Measurements from ENCODE around the gene CRHR1. TPM values are rescaled to one million over a fixed set of nuclear protein-coding genes. Genes with fewer than 3 reads are reported as not detected.

The CRHR1 gene
- total RNA-seq, 1 donor from 2014 or later = not detected

- no peaks in the 10 kb centered on the region for H3K36me3 Mint-ChIP-seq (ENCODE audit: low read depth, unreplicated experiment)
- H3K27ac Mint-ChIP-seq (ENCODE audit: unreplicated experiment) = no peak overlapping the region
- TF ChIP-seq, protein P1, sequence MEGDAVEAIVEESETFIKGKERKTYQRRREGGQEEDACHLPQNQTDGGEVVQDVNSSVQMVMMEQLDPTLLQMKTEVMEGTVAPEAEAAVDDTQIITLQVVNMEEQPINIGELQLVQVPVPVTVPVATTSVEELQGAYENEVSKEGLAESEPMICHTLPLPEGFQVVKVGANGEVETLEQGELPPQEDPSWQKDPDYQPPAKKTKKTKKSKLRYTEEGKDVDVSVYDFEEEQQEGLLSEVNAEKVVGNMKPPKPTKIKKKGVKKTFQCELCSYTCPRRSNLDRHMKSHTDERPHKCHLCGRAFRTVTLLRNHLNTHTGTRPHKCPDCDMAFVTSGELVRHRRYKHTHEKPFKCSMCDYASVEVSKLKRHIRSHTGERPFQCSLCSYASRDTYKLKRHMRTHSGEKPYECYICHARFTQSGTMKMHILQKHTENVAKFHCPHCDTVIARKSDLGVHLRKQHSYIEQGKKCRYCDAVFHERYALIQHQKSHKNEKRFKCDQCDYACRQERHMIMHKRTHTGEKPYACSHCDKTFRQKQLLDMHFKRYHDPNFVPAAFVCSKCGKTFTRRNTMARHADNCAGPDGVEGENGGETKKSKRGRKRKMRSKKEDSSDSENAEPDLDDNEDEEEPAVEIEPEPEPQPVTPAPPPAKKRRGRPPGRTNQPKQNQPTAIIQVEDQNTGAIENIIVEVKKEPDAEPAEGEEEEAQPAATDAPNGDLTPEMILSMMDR (IDR thresholded peaks at IDR 0.05; ENCODE audit: unreplicated experiment) = no peak
- no peaks in the 10 kb centered on the region for H3K9me3 Mint-ChIP-seq (ENCODE audit: unreplicated experiment)
- H3K4me1 Mint-ChIP-seq (ENCODE audit: unreplicated experiment) = no peaks in the 10 kb centered on the region
- no peak for DNase-seq (ENCODE audit: low spot score)
- H3K4me3 Mint-ChIP-seq (ENCODE audit: unreplicated experiment) = no peak overlapping the region
- no peaks in the 10 kb centered on the region for H3K27me3 Mint-ChIP-seq (ENCODE audit: unreplicated experiment)
Measured at GRCh38 chr17:45753645-45754225, 30.4 kb upstream of the CRHR1 start.

GRCh38 chr17:45755050-45755449 is 29.1 kb upstream of the CRHR1 start:
- no peak overlapping the region for H3K4me3 Mint-ChIP-seq (ENCODE audit: unreplicated experiment)
- no peaks in the 10 kb centered on the region for H3K36me3 Mint-ChIP-seq (ENCODE audit: low read depth, unreplicated experiment)
- TF ChIP-seq, protein P1 (IDR thresholded peaks at IDR 0.05; ENCODE audit: unreplicated experiment) = no peak
- DNase-seq (ENCODE audit: low spot score) = no peak
- no peaks in the 10 kb centered on the region for H3K9me3 Mint-ChIP-seq (ENCODE audit: unreplicated experiment)
- no peaks in the 10 kb centered on the region for H3K4me1 Mint-ChIP-seq (ENCODE audit: unreplicated experiment)
- H3K27me3 Mint-ChIP-seq (ENCODE audit: unreplicated experiment) = no peaks in the 10 kb centered on the region
- no peak overlapping the region for H3K27ac Mint-ChIP-seq (ENCODE audit: unreplicated experiment)

DNA sequence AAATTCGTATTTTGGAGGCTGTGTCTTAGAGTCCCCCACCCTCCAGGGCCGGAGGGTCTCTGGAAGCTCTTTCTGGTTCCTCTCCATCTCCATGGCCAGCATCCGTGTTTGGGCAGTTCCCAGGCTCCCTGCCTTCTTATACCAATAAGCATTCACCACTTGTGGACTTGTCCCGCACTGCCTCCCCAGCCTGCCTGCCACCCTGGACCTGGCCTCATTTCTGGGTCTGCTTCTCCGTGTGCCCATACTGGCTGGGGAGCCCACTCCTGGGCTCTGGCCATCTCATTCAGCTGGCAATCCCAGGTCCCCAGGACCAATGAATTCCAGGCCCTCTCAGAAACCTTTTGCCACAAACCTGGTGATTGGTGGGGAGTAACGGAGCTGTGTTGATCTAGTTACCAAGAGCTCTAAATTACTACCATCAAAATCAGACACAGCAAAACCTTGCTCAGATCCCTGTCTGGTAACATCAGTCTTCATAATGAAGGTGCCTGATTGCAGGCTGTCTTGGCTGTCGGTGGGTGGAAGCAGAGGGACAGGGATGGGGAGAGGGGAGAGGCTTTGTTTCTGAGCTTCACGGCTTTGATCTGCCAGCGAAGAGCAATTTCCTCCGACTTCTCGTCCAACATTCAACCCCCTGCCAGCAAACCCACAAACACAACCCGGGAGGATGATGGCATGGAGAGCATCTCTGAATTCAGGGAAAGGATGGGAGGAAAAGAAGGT is 27.7 kb upstream of the CRHR1 start:
- no peak overlapping the region for H3K4me3 Mint-ChIP-seq (ENCODE audit: unreplicated experiment)
- DNase-seq (ENCODE audit: low spot score) = no peak
- TF ChIP-seq, protein P1 (IDR thresholded peaks at IDR 0.05; ENCODE audit: unreplicated experiment) = no peak
- H3K4me1 Mint-ChIP-seq (ENCODE audit: unreplicated experiment) = no peaks in the 10 kb centered on the region
- H3K27me3 Mint-ChIP-seq (ENCODE audit: unreplicated experiment) = no peaks in the 10 kb centered on the region
- no peaks in the 10 kb centered on the region for H3K9me3 Mint-ChIP-seq (ENCODE audit: unreplicated experiment)
- no peak overlapping the region for H3K27ac Mint-ChIP-seq (ENCODE audit: unreplicated experiment)
- H3K36me3 Mint-ChIP-seq (ENCODE audit: low read depth, unreplicated experiment) = no peaks in the 10 kb centered on the region

DNA sequence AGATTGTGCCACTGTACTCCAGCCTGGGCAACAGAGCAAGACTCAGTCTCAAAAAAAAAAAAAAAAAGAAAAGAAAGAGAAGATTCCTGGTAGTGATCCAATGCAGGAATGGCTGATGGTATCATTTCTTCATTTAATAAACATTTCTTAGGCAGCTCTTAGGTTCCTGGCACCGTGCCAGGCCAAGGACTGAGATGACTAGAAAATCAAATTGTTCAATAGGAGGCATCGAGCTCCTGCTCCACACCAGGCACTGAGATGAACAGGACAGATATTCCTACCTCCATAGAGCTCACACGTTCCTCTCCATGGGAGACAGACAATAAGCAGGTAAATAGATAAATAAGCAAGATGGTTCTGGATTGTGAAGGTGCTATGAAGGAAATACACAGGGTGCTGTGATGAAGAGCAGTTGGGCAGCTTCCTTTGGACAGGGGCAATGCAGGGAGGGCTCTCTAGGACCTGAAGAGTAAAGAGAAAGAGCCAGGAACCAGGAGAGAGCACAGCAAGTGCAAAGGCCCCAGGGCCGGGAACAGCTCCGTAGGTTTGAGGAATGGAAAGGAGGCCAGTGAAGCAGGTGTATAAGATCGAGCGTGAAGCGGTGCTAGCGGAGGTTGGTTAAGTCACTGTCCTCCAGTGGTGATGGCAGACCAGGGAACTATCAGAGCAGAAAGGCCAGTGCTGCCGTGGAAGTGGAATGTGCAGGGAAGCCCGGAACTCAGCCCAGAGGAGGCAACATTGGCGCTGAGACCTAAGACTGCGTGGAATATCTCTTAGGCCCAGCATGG is 26.5 kb upstream of the CRHR1 start:
- TF ChIP-seq, protein P1 (IDR thresholded peaks at IDR 0.05; ENCODE audit: unreplicated experiment) = no peak
- no peak overlapping the region for H3K4me3 Mint-ChIP-seq (ENCODE audit: unreplicated experiment)
- H3K9me3 Mint-ChIP-seq (ENCODE audit: unreplicated experiment) = no peaks in the 10 kb centered on the region
- H3K36me3 Mint-ChIP-seq (ENCODE audit: low read depth, unreplicated experiment) = no peaks in the 10 kb centered on the region
- no peak for DNase-seq (ENCODE audit: low spot score)
- no peaks in the 10 kb centered on the region for H3K4me1 Mint-ChIP-seq (ENCODE audit: unreplicated experiment)
- H3K27ac Mint-ChIP-seq (ENCODE audit: unreplicated experiment) = no peak overlapping the region
- H3K27me3 Mint-ChIP-seq (ENCODE audit: unreplicated experiment) = no peaks in the 10 kb centered on the region
